ENCODE measurements around the gene NUP205.

Gene NUP205

GRCh38 chr7:135510592-135511183 is 47.0 kb upstream of the NUP205 start:
- no peak for DNase-seq (ENCODE audit: low read depth, low spot score)
- peak overlapping the region; percentile 91 for H3K4me3 ChIP-seq (ENCODE audit: low read depth, low read length)
- ChIA-PET POLR2A (interaction anchor here (0.6 kb wide), 1 partner anchor 97 kb away, joined by 3 read pairs; no protein-coding TSS in a partner anchor), CTCF (interaction anchor here (0.6 to 1.7 kb wide), 7 partner anchors 10 to 231 kb away, joined by 3 to 11 read pairs (median 5); no protein-coding TSS in a partner anchor)
- TF ChIP-seq CTCF (IDR thresholded peaks at IDR 0.05; ENCODE audit: insufficient read depth, low read length, missing control alignments): no peak

- POLR2A ChIA-PET: no interaction called here
- peak; percentile 28 for TF ChIP-seq CTCF (IDR thresholded peaks at IDR 0.05; ENCODE audit: insufficient read depth, low read length, missing control alignments)
Measured at GRCh38 chr7:135512135-135512887, 45.4 kb upstream of the NUP205 start.

GRCh38 chr7:135514856-135515255 is 42.9 kb upstream of the NUP205 start:
- ChIA-PET POLR2A (interaction anchor here (0.7 kb wide), 1 partner anchor 26 kb away, joined by 3 read pairs; no protein-coding TSS in a partner anchor), CTCF (interaction anchor here (0.7 kb wide), 1 partner anchor 14 kb away, joined by 5 read pairs; no protein-coding TSS in a partner anchor)
- TF ChIP-seq CTCF (IDR thresholded peaks at IDR 0.05; ENCODE audit: insufficient read depth, low read length, missing control alignments): no peak
- no peak overlapping the region for H3K4me3 ChIP-seq (ENCODE audit: low read depth, low read length)
- no peak for DNase-seq (ENCODE audit: low read depth, low spot score)

More at GRCh38 chr7:135512135-135512887, 45.4 kb upstream of the NUP205 start:
- no peak for DNase-seq (ENCODE audit: low read depth, low spot score)
- CTCF ChIA-PET: interaction anchor here (0.6 to 0.9 kb wide), 2 partner anchors 11 to 218 kb away, joined by 3 read pairs; no protein-coding TSS in a partner anchor
- H3K4me3 ChIP-seq (ENCODE audit: low read depth, low read length): no peak overlapping the region

GRCh38 chr7:135517060-135517459 is 40.7 kb upstream of the NUP205 start:
- H3K4me3 ChIP-seq (ENCODE audit: low read depth, low read length): no peak overlapping the region
- CTCF ChIA-PET: no interaction called here
- TF ChIP-seq CTCF (IDR thresholded peaks at IDR 0.05; ENCODE audit: insufficient read depth, low read length, missing control alignments): no peak
- DNase-seq (ENCODE audit: low read depth, low spot score): no peak
- POLR2A ChIA-PET: no interaction called here

GRCh38 chr7:135518748-135519147 is 39.0 kb upstream of the NUP205 start:
- DNase-seq (ENCODE audit: low read depth, low spot score): no peak
- TF ChIP-seq CTCF (IDR thresholded peaks at IDR 0.05; ENCODE audit: insufficient read depth, low read length, missing control alignments): no peak
- no peak overlapping the region for H3K4me3 ChIP-seq (ENCODE audit: low read depth, low read length)
- CTCF ChIA-PET: interaction anchor here (1.0 to 1.1 kb wide), 2 partner anchors 11 to 40 kb away, joined by 3 read pairs; no protein-coding TSS in a partner anchor
- POLR2A ChIA-PET: no interaction called here

GRCh38 chr7:135519233-135519688 is 38.5 kb upstream of the NUP205 start:
- no peak for TF ChIP-seq CTCF (IDR thresholded peaks at IDR 0.05; ENCODE audit: insufficient read depth, low read length, missing control alignments)
- CTCF ChIA-PET: no interaction called here
- POLR2A ChIA-PET: no interaction called here

More at GRCh38 chr7:135519233-135519688, 38.5 kb upstream of the NUP205 start:
- H3K4me3 ChIP-seq (ENCODE audit: low read depth, low read length): no peak overlapping the region
- no peak for DNase-seq (ENCODE audit: low read depth, low spot score)
